H1 (cell line): ENCODE data around the gene LAMB1. TPM values are rescaled to one million over a fixed set of nuclear protein-coding genes. Genes with fewer than 3 reads are reported as not detected.

Source experiments
- EP300 ChIP-seq, 2 experiments: IDR thresholded peaks; 1 replicate in 1 of 2; 2 replicates in 1 of 2; pipeline ENCODE4 v1.6.1; 2011 to 2012; ENCODE audit warnings: low read depth in 2 of 2, low read length in 2 of 2, mild to moderate bottlenecking in 2 of 2, borderline replicate concordance in 1 of 2, inconsistent platforms in 1 of 2, moderate library complexity in 1 of 2
- HDAC2 ChIP-seq, 2 experiments: fragments of 300-600 bp in 1 of 2; sonication (generic) in 1 of 2; IDR thresholded peaks; 2 replicates each; pipeline ENCODE4 v1.6.1; 2011 to 2012; ENCODE audit warnings: low read depth in 2 of 2, low read length in 2 of 2, mild to moderate bottlenecking in 2 of 2, moderate library complexity in 2 of 2, borderline replicate concordance in 1 of 2, inconsistent platforms in 1 of 2
- KDM1A ChIP-seq: fragments of 200-600, 300-600 bp; sonication (generic); IDR thresholded peaks from 2 replicates; pipeline ENCODE4 v1.7.1; 2016; ENCODE audit warnings: mild to moderate bottlenecking, low read length, borderline replicate concordance
- PHF8 ChIP-seq: fragments of 200-600 bp; sonication (generic); conservative IDR thresholded peaks from 2 replicates; pipeline ENCODE4 v1.7.1; 2012; ENCODE audit warnings: low read depth, mild to moderate bottlenecking, inconsistent platforms, low read length, moderate library complexity
- RFX5 ChIP-seq: IDR thresholded peaks from 2 replicates; pipeline ENCODE4 v1.6.1; 2011; ENCODE audit warnings: low read depth, low read length, improper control_type of control experiment, borderline replicate concordance
- SAP30 ChIP-seq: fragments of 300-600 bp; sonication (generic); IDR thresholded peaks from 2 replicates; pipeline ENCODE4 v1.7.1; 2012; ENCODE audit warnings: low read length, moderate library complexity, mild to moderate bottlenecking, inconsistent platforms; ENCODE audit not compliant: insufficient read depth, insufficient replicate concordance
- polyA plus RNA-seq, 7 experiments: library from polyadenylated mRNA; depleted of rRNA in 3 of 7; stranded (reverse) in 5 of 7; unstranded in 2 of 7; fragments of >200 nt in 5 of 7; fragments of 200-250 nt in 2 of 7; gene quantifications; 1 replicate in 5 of 7; 2 replicates in 1 of 7; 4 replicates in 1 of 7; pipeline versions ENCODE4 v1.2.1 to v1.2.3, GENCODE V29; 2011 to 2013; ENCODE audit warnings: missing spikeins in 2 of 7, mixed read lengths in 2 of 7
- total RNA-seq: library from RNA; stranded (reverse); fragmentation: NEBNext Ultra II Directional; extraction: Animal tissue kit (Norgen Biotek cat#: 25700); gene quantifications from 2 replicates; pipeline ENCODE4 v1.2.1, GENCODE V29; 2021

LAMB1 gene
- total and polyA plus RNA-seq, 2 of the 8 experiments (the other 6 are each of a cell fraction or from before 2014, with no cell fraction given): 31.9 to 38.5 TPM

- TF ChIP-seq RFX5: no peak
- TF ChIP-seq SAP30: no peak
- TF ChIP-seq HDAC2 (IDR thresholded peaks at IDR 0.05; ENCODE audit: borderline replicate concordance in 1 of 2, low read depth in 2 of 2, low read length in 2 of 2): no peak
- TF ChIP-seq EP300 (IDR thresholded peaks at IDR 0.05; ENCODE audit: borderline replicate concordance in 1 of 2, low read depth in 2 of 2, low read length in 2 of 2): no peak
- TF ChIP-seq PHF8: no peak
- TF ChIP-seq KDM1A: no peak
These were observed 87.4 kb downstream of the LAMB1 start (continued) for GRCh38 chr7:107915541-107915940.
